Lung (tissue), 12 donors: ENCODE data around the gene HAP1. TPM values are rescaled to one million over a fixed set of nuclear protein-coding genes. Genes with fewer than 3 reads are reported as not detected.

Experiments used
- ATAC-seq: fragments of 200-7000 bp; cut with Tn5 transposase; one replicate; pipeline ENCODE4 v1.9.1; 2020; ENCODE audit warnings: moderate number of reproducible peaks; ENCODE audit not compliant: insufficient read depth, low FRiP score
- DNase-seq, 3 donors: peaks; one replicate each; pipeline ENCODE4 v3.0.0-alpha.2; 2013 to 2017
- H3K27ac ChIP-seq, 2 donors: one replicate each; pipeline ENCODE4 v1.5.1; 2013; ENCODE audit warnings: mild to moderate bottlenecking in 2 of 2, moderate library complexity in 2 of 2, control low read depth in 1 of 2, inconsistent platforms in 1 of 2, low read depth in 1 of 2, low read length in 1 of 2
- H3K27me3 ChIP-seq, 3 donors: one replicate each; pipeline ENCODE4 v1.5.1; 2013; ENCODE audit warnings: low read length in 2 of 3; ENCODE audit not compliant: control insufficient read depth in 3 of 3, insufficient read depth in 3 of 3
- H3K36me3 ChIP-seq, 4 donors: one replicate each; pipeline ENCODE4 v1.5.1; 2013; ENCODE audit warnings: low read length in 4 of 4, mild to moderate bottlenecking in 1 of 4, moderate library complexity in 1 of 4; ENCODE audit not compliant: control insufficient read depth in 4 of 4, insufficient read depth in 4 of 4
- H3K4me1 ChIP-seq, 5 donors: one replicate each; pipeline ENCODE4 v1.5.1; 2013; ENCODE audit warnings: low read length in 5 of 5, mild to moderate bottlenecking in 2 of 5, moderate library complexity in 1 of 5; ENCODE audit not compliant: control insufficient read depth in 5 of 5, insufficient read depth in 5 of 5
- H3K4me3 ChIP-seq: one replicate; pipeline ENCODE4 v1.5.1; 2013; ENCODE audit warnings: mild to moderate bottlenecking, control low read depth, moderate library complexity
- H3K9ac ChIP-seq, 2 donors: one replicate each; pipeline ENCODE4 v1.5.1; 2013; ENCODE audit warnings: low read length in 2 of 2, control low read depth in 1 of 2; ENCODE audit not compliant: insufficient read depth in 1 of 2
- H3K9me3 ChIP-seq, 4 donors: one replicate each; pipeline ENCODE4 v1.5.1; 2013; ENCODE audit warnings: low read length in 3 of 4, mild to moderate bottlenecking in 1 of 4, moderate library complexity in 1 of 4; ENCODE audit not compliant: control insufficient read depth in 4 of 4, insufficient read depth in 3 of 4
- WGBS, 2 donors: extraction: QIAGEN DNeasy Blood & Tissue Kit; methylation state at CpG; one replicate each; pipeline ENCODE4 v1.1.7; 2013; 5-methylcytosine and 5-hydroxymethylcytosine counted together
- polyA plus RNA-seq, 2 donors: library from polyadenylated mRNA; stranded (reverse); fragments of 200-250 nt; gene quantifications; one replicate each; pipeline ENCODE4 v1.2.1, GENCODE V29; 2013
- total RNA-seq, 2 donors: library from RNA; depleted of rRNA in 1 of 2; stranded (reverse); fragments of >200 nt in 1 of 2; gene quantifications; one replicate each; pipeline ENCODE4 v1.2.1, GENCODE V29; 2014 to 2021
- TF ChIP-seq, protein P1 (sequence below): IDR thresholded peaks from 2 replicates; pipeline ENCODE4 v1.5.1; 2012; ENCODE audit warnings: mild to moderate bottlenecking; ENCODE audit errors: control extremely low read depth, extremely low read depth
- donor health status: control.
- donor health status: control.
- donor health status: Bipolar disorder and iron deficiency.
- donor health status: healthy.
- donor health status: DM: yes; HTN: yes; CAD: no.

Gene HAP1
- total and polyA plus RNA-seq, 4 donors = 0.07 to 0.57 (median 0.24) TPM

DNA sequence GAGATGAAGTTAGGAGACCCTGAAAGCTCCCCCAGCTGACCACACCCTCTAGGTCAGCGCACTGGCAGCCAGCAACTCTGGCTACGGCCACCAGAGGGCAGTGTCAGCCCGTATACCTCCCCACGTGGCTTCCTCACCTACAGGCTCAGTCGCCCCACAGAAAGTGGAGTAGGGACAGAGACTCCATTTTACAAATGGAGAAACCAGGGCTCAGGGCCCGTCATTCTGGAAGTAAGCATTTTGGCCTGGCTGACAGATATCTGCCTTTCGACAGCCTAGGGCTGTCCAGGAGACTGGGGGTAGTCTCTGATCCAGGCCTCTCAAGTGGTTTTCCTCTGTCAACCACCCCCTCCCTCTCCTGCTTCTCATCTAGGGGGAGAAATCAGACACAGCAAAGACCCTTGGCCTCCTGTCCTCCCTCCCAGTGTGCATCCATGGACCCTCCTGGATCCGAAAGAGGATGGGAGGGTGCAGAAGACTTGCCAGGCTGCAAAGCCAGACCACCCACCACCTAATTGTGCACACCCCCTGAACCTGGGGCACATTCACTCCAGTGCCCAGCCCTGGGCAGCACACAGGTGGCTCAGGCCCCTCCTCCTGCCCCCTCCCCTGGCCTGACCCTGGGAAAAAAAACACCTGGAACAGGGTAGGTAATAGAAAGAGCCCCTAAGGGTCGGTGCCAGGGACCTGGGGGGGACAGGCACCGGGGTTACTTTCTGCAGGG is 3.8 kb upstream of the HAP1 start:
- H3K4me1 ChIP-seq = peaks cover 0 to 16% (median 5%) of the 10 kb centered on the region in 5 donors
- H3K9me3 ChIP-seq = no peaks in the 10 kb centered on the region
- TF ChIP-seq, protein P1, sequence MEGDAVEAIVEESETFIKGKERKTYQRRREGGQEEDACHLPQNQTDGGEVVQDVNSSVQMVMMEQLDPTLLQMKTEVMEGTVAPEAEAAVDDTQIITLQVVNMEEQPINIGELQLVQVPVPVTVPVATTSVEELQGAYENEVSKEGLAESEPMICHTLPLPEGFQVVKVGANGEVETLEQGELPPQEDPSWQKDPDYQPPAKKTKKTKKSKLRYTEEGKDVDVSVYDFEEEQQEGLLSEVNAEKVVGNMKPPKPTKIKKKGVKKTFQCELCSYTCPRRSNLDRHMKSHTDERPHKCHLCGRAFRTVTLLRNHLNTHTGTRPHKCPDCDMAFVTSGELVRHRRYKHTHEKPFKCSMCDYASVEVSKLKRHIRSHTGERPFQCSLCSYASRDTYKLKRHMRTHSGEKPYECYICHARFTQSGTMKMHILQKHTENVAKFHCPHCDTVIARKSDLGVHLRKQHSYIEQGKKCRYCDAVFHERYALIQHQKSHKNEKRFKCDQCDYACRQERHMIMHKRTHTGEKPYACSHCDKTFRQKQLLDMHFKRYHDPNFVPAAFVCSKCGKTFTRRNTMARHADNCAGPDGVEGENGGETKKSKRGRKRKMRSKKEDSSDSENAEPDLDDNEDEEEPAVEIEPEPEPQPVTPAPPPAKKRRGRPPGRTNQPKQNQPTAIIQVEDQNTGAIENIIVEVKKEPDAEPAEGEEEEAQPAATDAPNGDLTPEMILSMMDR = peak; percentile 98
- no peaks in the 10 kb centered on the region for H3K36me3 ChIP-seq
- 33 to 37% methylated on average over 10 of the region's 10 CpGs for WGBS, 2 donors
- H3K27ac ChIP-seq = no peak overlapping the region
- H3K27me3 ChIP-seq = peaks cover 0 to 38% (median 34%) of the 10 kb centered on the region in 3 donors
- H3K4me3 ChIP-seq = no peak overlapping the region
- ATAC-seq = peak; percentile 88
- no peak overlapping the region for H3K9ac ChIP-seq
- peak; percentile 83 to 84 (median 84) for DNase-seq

DNA sequence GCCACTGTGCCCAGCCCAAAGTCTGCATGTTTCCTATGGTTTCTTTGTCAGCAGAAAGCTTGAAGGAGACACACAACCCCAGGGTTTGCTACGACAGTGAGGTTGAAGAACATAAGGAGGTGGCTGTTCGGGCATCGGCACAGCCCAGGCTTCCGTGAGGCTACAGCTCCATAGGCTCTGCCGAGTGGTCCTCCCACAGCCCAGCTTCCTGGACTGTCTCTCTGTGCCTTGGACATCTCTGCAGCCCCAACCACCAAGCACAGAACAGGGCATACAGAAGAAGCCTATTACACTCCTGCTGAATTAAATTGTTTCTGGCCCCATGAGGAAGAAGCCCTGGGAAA is 3.2 kb upstream of the HAP1 start:
- no peak for DNase-seq
- no peaks in the 10 kb centered on the region for H3K9me3 ChIP-seq
- 32 to 44% methylated on average over 5 of the region's 5 CpGs for WGBS, 2 donors
- H3K27me3 ChIP-seq = peaks cover 0 to 43% (median 38%) of the 10 kb centered on the region in 3 donors
- peaks cover 0 to 16% (median 5%) of the 10 kb centered on the region in 5 donors for H3K4me1 ChIP-seq
- H3K4me3 ChIP-seq = no peak overlapping the region
- no peak overlapping the region for H3K27ac ChIP-seq
- TF ChIP-seq, protein P1 = no peak
- ATAC-seq = no peak
- no peak overlapping the region for H3K9ac ChIP-seq
- H3K36me3 ChIP-seq = no peaks in the 10 kb centered on the region

DNA sequence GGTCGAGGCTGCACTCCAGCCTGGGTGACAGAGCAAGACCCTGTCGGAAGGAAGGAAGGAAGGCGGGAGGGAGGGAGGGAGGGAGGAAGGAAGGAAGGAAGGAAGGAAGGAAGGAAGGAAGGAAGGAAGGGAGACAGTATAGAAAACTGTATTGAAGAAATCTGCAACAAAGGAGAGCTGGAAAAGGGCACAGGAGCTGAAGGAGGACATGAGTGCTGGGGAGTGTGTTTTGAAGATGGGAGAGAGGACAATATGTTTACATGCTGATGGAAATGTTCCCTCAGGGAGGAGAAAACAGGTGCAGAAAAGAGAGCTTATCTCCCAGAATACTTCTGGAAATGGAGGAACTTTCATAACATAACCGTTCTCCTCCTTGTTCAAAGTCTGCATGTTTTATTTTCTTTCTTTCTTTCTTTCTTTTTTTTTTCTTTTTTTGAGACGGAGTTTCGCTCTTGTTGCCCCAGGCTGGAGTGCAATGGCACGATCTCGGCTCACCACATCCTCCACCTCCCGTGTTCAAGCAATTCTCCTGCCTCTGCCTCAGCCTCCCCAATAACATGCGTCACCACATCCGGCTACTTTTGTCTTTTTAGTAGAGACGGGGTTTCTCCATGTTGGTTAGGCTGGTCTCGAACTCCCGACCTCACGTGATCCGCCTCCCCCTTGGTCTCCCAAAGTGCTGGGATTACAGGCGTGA is 2.7 kb upstream of the HAP1 start:
- no peak for DNase-seq
- Histone ChIP-seq H3K27me3 (peaks cover 0 to 47% (median 43%) of the 10 kb centered on the region in 3 donors), H3K27ac (no peak overlapping the region), H3K9ac (no peak overlapping the region), H3K9me3 (no peaks in the 10 kb centered on the region), H3K36me3 (no peaks in the 10 kb centered on the region), H3K4me3 (no peak overlapping the region), H3K4me1 (peaks cover 0 to 16% (median 5%) of the 10 kb centered on the region in 5 donors)
- 67 to 74% methylated on average over 17 of the region's 17 CpGs for WGBS, 2 donors
- TF ChIP-seq, protein P1 = no peak
- no peak for ATAC-seq
